ENCODE measurements around the gene PIK3R5.
"Not testable (repeated sequence)": the region's sequence is repeated elsewhere in the genome, so short reads cannot be mapped to it uniquely, and the experiment has no call there.

- TF ChIP-seq CTCF (IDR thresholded peaks at IDR 0.05; ENCODE audit: low read depth, low read length); POLR2A (IDR thresholded peaks at IDR 0.05; ENCODE audit: extremely low read depth, insufficient read length): not testable (repeated sequence)
Observed at GRCh38 chr17:8885163-8885966, 80.1 kb downstream of the PIK3R5 start.
